Coronary artery (tissue), 2 donors: ENCODE results near the gene CBFA2T2.
"Not testable (repeated sequence)": the region's sequence is repeated elsewhere in the genome, so short reads cannot be mapped to it uniquely, and the experiment has no call there.

ENCODE experiments used
- DNase-seq: peaks from one replicate; pipeline ENCODE4 v3.0.0-alpha.2; 2017; ENCODE audit warnings: low spot score
- H3K27ac ChIP-seq, 2 donors: fragments of 200-600 bp; sonication (generic); one replicate each; pipeline ENCODE4 v1.5.1; 2016 to 2019
- H3K4me3 ChIP-seq: fragments of 200-600 bp; sonication (generic); 2 replicates; pipeline ENCODE4 v1.5.1; 2016; ENCODE audit warnings: mild to moderate bottlenecking, moderate library complexity
- CTCF ChIP-seq: fragments of 200-600 bp; sonication (generic); IDR thresholded peaks from one replicate; pipeline ENCODE4 v1.5.1; 2019; ENCODE audit warnings: antibody characterized with exemption

CBFA2T2 gene

GRCh38 chr20:33689493-33689892 is 199.6 kb downstream of the CBFA2T2 start:
- Histone ChIP-seq H3K27ac (no peak overlapping the region), H3K4me3 (no peak overlapping the region)
- DNase-seq, result no peak
- TF ChIP-seq CTCF, result no peak

GRCh38 chr20:33689973-33690372 is 200.1 kb downstream of the CBFA2T2 start:
- no peak for TF ChIP-seq CTCF

GRCh38 chr20:33693289-33693688 is 203.4 kb downstream of the CBFA2T2 start:
- H3K27ac ChIP-seq, result peak overlapping the region in 1 of 2 donors; percentile 70
- no peak for DNase-seq
- no peak for TF ChIP-seq CTCF

More at GRCh38 chr20:33689973-33690372, 200.1 kb downstream of the CBFA2T2 start:
- Histone ChIP-seq H3K4me3 (no peak overlapping the region), H3K27ac (no peak overlapping the region)
- DNase-seq, result no peak

GRCh38 chr20:33693741-33694638 is 204.1 kb downstream of the CBFA2T2 start:
- peak overlapping the region; percentile 70 to 83 for H3K27ac ChIP-seq
- TF ChIP-seq CTCF, result no peak
- no peak overlapping the region for H3K4me3 ChIP-seq
- DNase-seq, result peak; percentile 79

More at GRCh38 chr20:33693289-33693688, 203.4 kb downstream of the CBFA2T2 start:
- no peak overlapping the region for H3K4me3 ChIP-seq

- H3K27ac ChIP-seq, result peak overlapping the region; percentile 70 to 83
- TF ChIP-seq CTCF, result no peak
- DNase-seq, result no peak
- H3K4me3 ChIP-seq, result no peak overlapping the region
Measured at GRCh38 chr20:33694639-33695012, 204.7 kb downstream of the CBFA2T2 start.

- Histone ChIP-seq H3K4me3 (no peak overlapping the region), H3K27ac (no peak overlapping the region)
- no peak for DNase-seq
- no peak for TF ChIP-seq CTCF
Measured at GRCh38 chr20:33696448-33696847, 206.6 kb downstream of the CBFA2T2 start.

GRCh38 chr20:33697129-33697528 is 207.2 kb downstream of the CBFA2T2 start:
- DNase-seq, result no peak
- TF ChIP-seq CTCF, result no peak
- H3K27ac ChIP-seq, result peak overlapping the region; percentile 57 to 79
- H3K4me3 ChIP-seq, result no peak overlapping the region

GRCh38 chr20:33698966-33699365 is 209.1 kb downstream of the CBFA2T2 start:
- not testable (repeated sequence) for H3K4me3 ChIP-seq, DNase-seq, H3K27ac ChIP-seq
